ENCODE measurements around the gene GORAB. TPM values are rescaled to one million over a fixed set of nuclear protein-coding genes. Genes with fewer than 3 reads are reported as not detected.

The GORAB gene
- total and polyA plus RNA-seq, 10 of the 15 experiments (the other 5 are each of a cell fraction or from before 2014, with no cell fraction given) = 5.5 to 38.6 (median 10.3) TPM

DNA sequence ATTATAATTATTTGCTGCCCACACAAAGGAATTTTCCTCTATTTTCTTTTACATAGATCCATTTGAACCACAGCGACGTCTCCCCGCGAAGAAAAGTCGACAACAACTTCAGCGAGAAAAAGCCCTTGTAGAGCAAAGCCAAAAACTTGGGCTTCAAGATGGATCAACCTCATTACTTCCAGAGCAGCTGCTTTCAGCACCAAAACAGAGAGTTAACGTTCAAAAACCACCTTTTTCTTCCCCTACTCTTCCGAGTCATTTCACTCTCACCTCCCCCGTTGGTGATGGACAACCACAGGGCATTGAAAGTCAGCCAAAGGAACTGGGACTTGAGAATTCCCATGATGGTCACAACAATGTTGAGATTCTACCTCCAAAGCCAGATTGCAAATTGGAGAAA, 7.2 kb downstream of the GORAB start (continued):
- TF ChIP-seq NRF1 (conservative IDR thresholded peaks at IDR 0.05; ENCODE audit: low read depth, low read length) = no peak
- TF ChIP-seq ASH2L (IDR thresholded peaks at IDR 0.05; ENCODE audit: borderline replicate concordance, low read depth) = no peak
- no peak for TF ChIP-seq RCOR1 (conservative IDR thresholded peaks at IDR 0.05; ENCODE audit: low read depth, low read length)
- TF ChIP-seq, protein P1, sequence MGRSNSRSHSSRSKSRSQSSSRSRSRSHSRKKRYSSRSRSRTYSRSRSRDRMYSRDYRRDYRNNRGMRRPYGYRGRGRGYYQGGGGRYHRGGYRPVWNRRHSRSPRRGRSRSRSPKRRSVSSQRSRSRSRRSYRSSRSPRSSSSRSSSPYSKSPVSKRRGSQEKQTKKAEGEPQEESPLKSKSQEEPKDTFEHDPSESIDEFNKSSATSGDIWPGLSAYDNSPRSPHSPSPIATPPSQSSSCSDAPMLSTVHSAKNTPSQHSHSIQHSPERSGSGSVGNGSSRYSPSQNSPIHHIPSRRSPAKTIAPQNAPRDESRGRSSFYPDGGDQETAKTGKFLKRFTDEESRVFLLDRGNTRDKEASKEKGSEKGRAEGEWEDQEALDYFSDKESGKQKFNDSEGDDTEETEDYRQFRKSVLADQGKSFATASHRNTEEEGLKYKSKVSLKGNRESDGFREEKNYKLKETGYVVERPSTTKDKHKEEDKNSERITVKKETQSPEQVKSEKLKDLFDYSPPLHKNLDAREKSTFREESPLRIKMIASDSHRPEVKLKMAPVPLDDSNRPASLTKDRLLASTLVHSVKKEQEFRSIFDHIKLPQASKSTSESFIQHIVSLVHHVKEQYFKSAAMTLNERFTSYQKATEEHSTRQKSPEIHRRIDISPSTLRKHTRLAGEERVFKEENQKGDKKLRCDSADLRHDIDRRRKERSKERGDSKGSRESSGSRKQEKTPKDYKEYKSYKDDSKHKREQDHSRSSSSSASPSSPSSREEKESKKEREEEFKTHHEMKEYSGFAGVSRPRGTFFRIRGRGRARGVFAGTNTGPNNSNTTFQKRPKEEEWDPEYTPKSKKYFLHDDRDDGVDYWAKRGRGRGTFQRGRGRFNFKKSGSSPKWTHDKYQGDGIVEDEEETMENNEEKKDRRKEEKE (IDR thresholded peaks at IDR 0.05) = 0 out of 2 replicates have a peak, but pooled peaks have one; percentile 1
- peak; percentile 85 for TF ChIP-seq IRF4 (IDR thresholded peaks at IDR 0.05; ENCODE audit: low read depth, low read length)
- TF ChIP-seq, protein P2, sequence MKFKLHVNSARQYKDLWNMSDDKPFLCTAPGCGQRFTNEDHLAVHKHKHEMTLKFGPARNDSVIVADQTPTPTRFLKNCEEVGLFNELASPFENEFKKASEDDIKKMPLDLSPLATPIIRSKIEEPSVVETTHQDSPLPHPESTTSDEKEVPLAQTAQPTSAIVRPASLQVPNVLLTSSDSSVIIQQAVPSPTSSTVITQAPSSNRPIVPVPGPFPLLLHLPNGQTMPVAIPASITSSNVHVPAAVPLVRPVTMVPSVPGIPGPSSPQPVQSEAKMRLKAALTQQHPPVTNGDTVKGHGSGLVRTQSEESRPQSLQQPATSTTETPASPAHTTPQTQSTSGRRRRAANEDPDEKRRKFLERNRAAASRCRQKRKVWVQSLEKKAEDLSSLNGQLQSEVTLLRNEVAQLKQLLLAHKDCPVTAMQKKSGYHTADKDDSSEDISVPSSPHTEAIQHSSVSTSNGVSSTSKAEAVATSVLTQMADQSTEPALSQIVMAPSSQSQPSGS (IDR thresholded peaks at IDR 0.05; ENCODE audit: low read length) = peak; percentile 28; the same call in 1 of the 2 replicates
- no peak for TF ChIP-seq FOXK2 (IDR thresholded peaks at IDR 0.05)
- TF ChIP-seq, protein P3, sequence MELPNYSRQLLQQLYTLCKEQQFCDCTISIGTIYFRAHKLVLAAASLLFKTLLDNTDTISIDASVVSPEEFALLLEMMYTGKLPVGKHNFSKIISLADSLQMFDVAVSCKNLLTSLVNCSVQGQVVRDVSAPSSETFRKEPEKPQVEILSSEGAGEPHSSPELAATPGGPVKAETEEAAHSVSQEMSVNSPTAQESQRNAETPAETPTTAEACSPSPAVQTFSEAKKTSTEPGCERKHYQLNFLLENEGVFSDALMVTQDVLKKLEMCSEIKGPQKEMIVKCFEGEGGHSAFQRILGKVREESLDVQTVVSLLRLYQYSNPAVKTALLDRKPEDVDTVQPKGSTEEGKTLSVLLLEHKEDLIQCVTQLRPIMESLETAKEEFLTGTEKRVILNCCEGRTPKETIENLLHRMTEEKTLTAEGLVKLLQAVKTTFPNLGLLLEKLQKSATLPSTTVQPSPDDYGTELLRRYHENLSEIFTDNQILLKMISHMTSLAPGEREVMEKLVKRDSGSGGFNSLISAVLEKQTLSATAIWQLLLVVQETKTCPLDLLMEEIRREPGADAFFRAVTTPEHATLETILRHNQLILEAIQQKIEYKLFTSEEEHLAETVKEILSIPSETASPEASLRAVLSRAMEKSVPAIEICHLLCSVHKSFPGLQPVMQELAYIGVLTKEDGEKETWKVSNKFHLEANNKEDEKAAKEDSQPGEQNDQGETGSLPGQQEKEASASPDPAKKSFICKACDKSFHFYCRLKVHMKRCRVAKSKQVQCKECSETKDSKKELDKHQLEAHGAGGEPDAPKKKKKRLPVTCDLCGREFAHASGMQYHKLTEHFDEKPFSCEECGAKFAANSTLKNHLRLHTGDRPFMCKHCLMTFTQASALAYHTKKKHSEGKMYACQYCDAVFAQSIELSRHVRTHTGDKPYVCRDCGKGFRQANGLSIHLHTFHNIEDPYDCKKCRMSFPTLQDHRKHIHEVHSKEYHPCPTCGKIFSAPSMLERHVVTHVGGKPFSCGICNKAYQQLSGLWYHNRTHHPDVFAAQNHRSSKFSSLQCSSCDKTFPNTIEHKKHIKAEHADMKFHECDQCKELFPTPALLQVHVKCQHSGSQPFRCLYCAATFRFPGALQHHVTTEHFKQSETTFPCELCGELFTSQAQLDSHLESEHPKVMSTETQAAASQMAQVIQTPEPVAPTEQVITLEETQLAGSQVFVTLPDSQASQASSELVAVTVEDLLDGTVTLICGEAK (IDR thresholded peaks at IDR 0.05; ENCODE audit: borderline replicate concordance) = peak; percentile 52; the same call in 1 of the 2 replicates
- peak; percentile 68; the same call in 1 of the 2 replicates for TF ChIP-seq SMARCA5 (IDR thresholded peaks at IDR 0.05)
- TF ChIP-seq, protein P4, sequence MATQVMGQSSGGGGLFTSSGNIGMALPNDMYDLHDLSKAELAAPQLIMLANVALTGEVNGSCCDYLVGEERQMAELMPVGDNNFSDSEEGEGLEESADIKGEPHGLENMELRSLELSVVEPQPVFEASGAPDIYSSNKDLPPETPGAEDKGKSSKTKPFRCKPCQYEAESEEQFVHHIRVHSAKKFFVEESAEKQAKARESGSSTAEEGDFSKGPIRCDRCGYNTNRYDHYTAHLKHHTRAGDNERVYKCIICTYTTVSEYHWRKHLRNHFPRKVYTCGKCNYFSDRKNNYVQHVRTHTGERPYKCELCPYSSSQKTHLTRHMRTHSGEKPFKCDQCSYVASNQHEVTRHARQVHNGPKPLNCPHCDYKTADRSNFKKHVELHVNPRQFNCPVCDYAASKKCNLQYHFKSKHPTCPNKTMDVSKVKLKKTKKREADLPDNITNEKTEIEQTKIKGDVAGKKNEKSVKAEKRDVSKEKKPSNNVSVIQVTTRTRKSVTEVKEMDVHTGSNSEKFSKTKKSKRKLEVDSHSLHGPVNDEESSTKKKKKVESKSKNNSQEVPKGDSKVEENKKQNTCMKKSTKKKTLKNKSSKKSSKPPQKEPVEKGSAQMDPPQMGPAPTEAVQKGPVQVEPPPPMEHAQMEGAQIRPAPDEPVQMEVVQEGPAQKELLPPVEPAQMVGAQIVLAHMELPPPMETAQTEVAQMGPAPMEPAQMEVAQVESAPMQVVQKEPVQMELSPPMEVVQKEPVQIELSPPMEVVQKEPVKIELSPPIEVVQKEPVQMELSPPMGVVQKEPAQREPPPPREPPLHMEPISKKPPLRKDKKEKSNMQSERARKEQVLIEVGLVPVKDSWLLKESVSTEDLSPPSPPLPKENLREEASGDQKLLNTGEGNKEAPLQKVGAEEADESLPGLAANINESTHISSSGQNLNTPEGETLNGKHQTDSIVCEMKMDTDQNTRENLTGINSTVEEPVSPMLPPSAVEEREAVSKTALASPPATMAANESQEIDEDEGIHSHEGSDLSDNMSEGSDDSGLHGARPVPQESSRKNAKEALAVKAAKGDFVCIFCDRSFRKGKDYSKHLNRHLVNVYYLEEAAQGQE (IDR thresholded peaks at IDR 0.05; ENCODE audit: low read depth, low read length) = no peak
- TF ChIP-seq SIN3A (IDR thresholded peaks at IDR 0.05; ENCODE audit: low read depth, low read length) = no peak
- TF ChIP-seq, protein P5, sequence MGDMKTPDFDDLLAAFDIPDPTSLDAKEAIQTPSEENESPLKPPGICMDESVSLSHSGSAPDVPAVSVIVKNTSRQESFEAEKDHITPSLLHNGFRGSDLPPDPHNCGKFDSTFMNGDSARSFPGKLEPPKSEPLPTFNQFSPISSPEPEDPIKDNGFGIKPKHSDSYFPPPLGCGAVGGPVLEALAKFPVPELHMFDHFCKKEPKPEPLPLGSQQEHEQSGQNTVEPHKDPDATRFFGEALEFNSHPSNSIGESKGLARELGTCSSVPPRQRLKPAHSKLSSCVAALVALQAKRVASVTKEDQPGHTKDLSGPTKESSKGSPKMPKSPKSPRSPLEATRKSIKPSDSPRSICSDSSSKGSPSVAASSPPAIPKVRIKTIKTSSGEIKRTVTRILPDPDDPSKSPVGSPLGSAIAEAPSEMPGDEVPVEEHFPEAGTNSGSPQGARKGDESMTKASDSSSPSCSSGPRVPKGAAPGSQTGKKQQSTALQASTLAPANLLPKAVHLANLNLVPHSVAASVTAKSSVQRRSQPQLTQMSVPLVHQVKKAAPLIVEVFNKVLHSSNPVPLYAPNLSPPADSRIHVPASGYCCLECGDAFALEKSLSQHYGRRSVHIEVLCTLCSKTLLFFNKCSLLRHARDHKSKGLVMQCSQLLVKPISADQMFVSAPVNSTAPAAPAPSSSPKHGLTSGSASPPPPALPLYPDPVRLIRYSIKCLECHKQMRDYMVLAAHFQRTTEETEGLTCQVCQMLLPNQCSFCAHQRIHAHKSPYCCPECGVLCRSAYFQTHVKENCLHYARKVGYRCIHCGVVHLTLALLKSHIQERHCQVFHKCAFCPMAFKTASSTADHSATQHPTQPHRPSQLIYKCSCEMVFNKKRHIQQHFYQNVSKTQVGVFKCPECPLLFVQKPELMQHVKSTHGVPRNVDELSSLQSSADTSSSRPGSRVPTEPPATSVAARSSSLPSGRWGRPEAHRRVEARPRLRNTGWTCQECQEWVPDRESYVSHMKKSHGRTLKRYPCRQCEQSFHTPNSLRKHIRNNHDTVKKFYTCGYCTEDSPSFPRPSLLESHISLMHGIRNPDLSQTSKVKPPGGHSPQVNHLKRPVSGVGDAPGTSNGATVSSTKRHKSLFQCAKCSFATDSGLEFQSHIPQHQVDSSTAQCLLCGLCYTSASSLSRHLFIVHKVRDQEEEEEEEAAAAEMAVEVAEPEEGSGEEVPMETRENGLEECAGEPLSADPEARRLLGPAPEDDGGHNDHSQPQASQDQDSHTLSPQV (IDR thresholded peaks at IDR 0.05) = no peak
- peak; percentile 43; the same call in 1 of the 2 replicates for TF ChIP-seq PAX5 (IDR thresholded peaks at IDR 0.05; ENCODE audit: borderline replicate concordance, low read depth, low read length)
- TF ChIP-seq MYB (IDR thresholded peaks at IDR 0.05; ENCODE audit: borderline replicate concordance, low read depth, low read length) = 0 out of 2 replicates have a peak, but pooled peaks have one; percentile 44
